ENCODE data around the gene SPG11.
"Not testable (repeated sequence)": the region's sequence is repeated elsewhere in the genome, so short reads cannot be mapped to it uniquely, and the experiment has no call there.

The SPG11 gene, protein sequence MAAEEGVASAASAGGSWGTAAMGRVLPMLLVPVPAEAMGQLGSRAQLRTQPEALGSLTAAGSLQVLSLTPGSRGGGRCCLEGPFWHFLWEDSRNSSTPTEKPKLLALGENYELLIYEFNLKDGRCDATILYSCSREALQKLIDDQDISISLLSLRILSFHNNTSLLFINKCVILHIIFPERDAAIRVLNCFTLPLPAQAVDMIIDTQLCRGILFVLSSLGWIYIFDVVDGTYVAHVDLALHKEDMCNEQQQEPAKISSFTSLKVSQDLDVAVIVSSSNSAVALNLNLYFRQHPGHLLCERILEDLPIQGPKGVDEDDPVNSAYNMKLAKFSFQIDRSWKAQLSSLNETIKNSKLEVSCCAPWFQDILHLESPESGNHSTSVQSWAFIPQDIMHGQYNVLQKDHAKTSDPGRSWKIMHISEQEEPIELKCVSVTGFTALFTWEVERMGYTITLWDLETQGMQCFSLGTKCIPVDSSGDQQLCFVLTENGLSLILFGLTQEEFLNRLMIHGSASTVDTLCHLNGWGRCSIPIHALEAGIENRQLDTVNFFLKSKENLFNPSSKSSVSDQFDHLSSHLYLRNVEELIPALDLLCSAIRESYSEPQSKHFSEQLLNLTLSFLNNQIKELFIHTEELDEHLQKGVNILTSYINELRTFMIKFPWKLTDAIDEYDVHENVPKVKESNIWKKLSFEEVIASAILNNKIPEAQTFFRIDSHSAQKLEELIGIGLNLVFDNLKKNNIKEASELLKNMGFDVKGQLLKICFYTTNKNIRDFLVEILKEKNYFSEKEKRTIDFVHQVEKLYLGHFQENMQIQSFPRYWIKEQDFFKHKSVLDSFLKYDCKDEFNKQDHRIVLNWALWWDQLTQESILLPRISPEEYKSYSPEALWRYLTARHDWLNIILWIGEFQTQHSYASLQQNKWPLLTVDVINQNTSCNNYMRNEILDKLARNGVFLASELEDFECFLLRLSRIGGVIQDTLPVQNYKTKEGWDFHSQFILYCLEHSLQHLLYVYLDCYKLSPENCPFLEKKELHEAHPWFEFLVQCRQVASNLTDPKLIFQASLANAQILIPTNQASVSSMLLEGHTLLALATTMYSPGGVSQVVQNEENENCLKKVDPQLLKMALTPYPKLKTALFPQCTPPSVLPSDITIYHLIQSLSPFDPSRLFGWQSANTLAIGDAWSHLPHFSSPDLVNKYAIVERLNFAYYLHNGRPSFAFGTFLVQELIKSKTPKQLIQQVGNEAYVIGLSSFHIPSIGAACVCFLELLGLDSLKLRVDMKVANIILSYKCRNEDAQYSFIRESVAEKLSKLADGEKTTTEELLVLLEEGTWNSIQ (N-terminal part only)

DNA sequence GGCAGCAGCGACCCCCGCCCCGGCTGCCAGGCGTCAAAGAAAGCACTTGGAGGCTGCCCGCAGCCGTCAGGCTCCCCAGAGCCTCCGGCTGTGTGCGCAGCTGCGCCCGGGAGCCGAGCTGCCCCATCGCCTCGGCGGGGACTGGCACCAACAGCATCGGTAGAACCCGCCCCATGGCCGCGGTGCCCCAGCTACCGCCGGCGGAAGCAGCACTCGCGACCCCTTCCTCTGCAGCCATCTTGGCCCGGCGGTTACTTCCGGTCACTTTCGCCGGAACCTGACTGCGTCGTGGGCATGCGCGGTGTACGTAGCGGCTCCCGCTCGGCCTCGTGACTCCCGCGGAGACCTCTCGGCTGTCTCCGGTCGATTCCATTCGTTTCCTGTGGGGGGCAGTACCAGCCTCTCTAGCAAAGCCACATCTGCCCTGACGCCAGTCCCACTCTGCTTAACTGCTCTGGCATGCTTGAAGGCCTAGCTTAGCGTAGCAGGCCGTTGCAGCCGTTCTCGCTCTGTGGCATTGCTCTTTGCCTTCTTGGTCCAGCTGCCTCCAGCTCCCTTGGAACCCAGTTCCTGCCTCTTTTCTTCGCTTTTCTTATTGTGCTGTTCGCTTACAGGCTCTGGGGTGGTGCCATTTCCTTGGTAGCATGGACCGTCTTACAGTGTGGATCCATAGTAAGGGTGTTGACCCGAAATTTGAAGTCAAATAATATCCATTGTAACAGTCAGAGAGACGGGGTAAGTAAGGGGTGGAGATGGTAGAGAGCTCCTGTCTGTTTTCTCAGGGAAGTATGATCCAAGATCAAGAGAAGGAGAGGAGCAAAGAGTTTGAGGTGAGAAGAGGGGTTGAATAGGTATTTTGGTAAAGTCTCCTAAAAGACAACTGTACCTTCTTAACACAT is at the start of gene SPG11:
TSS of gene SPG11 (minus strand) at position 253 of the 899 bp plus-strand sequence. CDS start at position 238, 15 bp downstream.
- DNase-seq (ENCODE audit: low read depth in 2 of 2): peak; percentile 94 to 96

- DNase-seq (ENCODE audit: low read depth in 2 of 2): no peak
Measured at GRCh38 chr15:44712346-44713005, 49.0 kb upstream of the SPG11 start.

DNA sequence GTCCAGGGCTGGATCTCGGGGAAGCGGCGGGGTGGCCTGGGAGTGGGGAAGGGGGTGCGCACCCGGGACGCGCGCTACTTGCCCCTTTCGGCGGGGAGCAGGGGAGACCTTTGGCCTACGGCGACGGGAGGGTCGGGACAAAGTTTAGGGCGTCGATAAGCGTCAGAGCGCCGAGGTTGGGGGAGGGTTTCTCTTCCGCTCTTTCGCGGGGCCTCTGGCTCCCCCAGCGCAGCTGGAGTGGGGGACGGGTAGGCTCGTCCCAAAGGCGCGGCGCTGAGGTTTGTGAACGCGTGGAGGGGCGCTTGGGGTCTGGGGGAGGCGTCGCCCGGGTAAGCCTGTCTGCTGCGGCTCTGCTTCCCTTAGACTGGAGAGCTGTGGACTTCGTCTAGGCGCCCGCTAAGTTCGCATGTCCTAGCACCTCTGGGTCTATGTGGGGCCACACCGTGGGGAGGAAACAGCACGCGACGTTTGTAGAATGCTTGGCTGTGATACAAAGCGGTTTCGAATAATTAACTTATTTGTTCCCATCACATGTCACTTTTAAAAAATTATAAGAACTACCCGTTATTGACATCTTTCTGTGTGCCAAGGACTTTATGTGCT is 48.4 kb upstream of the SPG11 start:
- DNase-seq (ENCODE audit: low read depth in 2 of 2): no peak

DNA sequence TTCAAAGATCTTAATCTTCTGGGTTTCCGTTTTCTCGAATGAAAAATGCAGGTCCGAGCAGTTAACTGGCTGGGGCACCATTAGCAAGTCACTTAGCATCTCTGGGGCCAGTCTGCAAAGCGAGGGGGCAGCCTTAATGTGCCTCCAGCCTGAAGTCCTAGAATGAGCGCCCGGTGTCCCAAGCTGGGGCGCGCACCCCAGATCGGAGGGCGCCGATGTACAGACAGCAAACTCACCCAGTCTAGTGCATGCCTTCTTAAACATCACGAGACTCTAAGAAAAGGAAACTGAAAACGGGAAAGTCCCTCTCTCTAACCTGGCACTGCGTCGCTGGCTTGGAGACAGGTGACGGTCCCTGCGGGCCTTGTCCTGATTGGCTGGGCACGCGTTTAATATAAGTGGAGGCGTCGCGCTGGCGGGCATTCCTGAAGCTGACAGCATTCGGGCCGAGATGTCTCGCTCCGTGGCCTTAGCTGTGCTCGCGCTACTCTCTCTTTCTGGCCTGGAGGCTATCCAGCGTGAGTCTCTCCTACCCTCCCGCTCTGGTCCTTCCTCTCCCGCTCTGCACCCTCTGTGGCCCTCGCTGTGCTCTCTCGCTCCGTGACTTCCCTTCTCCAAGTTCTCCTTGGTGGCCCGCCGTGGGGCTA is 47.8 kb upstream of the SPG11 start, which contains the start of the genes B2M and PATL2:
TSS of gene B2M (plus strand) at position 422 of the 647 bp plus-strand sequence. CDS start at position 452, 30 bp downstream.
TSS of gene PATL2 (minus strand) at position 228 of the 647 bp plus-strand sequence. CDS start 34,833 bp downstream, outside the sequence.
- DNase-seq (ENCODE audit: low read depth in 2 of 2): peak; percentile 88 to 93

GRCh38 chr15:44710236-44711095 is 47.0 kb upstream of the SPG11 start:
- no peak for DNase-seq (ENCODE audit: low read depth in 2 of 2)

GRCh38 chr15:44706946-44707636 is 43.6 kb upstream of the SPG11 start:
- no peak for DNase-seq (ENCODE audit: low read depth in 2 of 2)

DNA sequence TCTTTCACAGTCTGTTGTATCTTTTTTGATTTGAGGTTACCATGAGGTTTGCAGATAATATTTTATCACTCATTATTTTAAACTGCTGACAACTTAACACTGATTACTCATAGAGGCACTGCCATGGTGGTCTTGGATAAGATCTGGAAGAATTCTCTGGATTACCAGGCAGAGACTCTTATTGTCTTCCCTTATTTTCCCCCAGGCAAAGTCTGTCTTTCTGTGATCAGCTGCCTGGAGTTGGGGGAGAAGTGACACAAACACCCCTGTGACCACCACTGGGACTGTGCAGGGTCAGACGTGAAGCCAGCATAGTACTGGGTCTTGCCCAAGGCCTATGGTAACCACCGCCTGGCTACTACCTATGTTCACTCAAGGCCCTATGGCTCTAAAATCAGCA is 42.9 kb upstream of the SPG11 start:
- DNase-seq (ENCODE audit: low read depth in 2 of 2): no peak

DNA sequence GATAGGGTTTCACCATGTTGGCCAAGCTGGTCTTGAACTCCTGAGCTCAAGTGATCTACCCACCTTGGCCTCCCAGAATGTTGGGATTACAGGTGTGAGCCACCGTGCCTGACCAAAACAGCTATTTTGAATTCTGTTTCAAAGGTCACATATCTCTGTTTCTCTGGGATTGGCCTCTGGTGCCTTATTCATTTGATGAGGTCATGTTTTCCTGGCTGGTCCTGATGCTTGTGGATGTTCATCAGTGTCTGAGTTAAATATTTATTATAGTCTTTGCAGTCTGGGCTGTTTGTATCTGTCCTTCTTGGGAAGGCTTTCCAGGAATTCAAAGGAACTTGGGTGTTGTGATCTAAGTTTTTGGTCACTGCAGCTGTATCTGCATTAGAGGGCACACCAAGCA is 42.5 kb upstream of the SPG11 start:
- DNase-seq (ENCODE audit: low read depth in 2 of 2): no peak

DNA sequence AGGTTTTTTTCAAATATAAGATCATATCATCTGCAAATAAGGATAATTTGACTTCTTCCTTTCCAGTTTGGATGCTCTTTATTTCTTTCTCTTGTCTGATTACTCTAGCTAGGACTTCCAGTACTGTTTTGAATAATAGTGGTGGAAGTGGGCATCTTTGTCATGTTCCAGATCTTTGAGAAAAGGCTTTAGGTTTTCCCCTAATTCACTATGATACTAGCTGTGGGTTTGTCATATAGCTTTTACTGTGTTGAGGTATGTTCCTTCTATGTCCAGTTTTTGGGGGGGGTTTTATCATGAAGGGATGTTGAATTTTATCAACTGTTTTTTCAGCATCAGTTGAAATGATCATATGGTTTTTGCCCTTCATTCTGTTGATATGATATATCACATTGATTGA is 37.2 kb upstream of the SPG11 start:
- not testable (repeated sequence) for DNase-seq (ENCODE audit: low read depth in 2 of 2)

DNA sequence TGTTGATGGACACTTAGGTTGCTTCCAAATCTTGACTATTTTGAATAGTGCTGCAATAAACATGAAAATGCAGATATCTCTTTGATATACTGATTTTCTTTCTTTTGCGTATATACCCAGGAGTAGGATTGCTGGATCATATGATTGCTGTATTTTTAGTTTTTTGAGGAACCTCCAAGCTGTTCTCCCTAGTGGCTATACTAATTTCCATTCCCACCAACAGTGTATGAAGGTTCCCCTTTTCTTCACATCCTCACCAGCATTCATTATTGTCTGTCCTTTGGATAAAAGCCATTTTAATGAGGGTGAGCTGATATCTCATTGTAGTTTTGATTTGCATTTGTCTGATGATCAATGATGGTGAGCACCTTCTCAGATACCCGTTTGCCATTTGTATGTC is 35.2 kb upstream of the SPG11 start:
- DNase-seq (ENCODE audit: low read depth in 2 of 2): no peak

- DNase-seq (ENCODE audit: low read depth in 2 of 2): no peak
Measured at GRCh38 chr15:44697014-44697413, 33.6 kb upstream of the SPG11 start.

GRCh38 chr15:44695294-44695693 is 31.8 kb upstream of the SPG11 start:
- DNase-seq (ENCODE audit: low read depth in 2 of 2): no peak

DNA sequence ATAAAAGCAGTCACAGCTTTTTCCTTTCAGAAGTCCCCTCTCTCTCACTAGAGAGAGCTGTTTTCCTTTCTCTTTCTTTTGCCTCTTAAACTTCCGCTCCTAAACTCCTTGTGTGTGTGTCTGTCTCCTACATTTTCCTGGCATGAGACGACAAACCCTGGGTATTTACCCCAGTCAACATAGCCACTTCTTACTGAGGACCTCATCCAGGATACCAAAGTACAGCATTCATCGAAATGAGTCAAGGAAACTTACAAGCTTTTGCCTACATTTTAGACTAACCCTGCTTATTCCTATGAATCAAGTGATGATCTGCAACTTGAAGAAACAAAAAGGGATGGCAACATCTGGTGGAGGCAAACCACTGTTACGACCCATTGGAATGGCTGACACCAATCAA is 31.0 kb upstream of the SPG11 start:
- DNase-seq (ENCODE audit: low read depth in 2 of 2): no peak

DNA sequence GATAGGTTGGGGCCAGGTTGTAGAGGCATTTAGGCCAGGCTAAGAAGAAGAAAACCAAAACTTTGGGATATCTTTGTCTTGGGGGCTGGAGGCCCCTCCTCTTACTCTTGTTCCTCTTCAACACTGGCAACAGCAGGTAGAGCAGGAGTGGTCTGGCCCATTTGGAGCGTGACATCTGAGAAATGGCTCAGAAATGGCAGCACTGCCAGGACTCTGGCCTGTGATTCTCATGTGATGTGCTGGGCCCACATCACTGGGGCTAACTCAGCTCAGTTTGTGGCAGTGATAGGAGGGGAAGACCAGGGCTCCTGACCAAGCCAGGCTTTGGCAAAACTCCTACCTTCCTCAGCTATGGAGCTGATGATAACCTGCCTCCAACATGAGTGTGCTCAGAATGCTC is 29.2 kb upstream of the SPG11 start:
- DNase-seq (ENCODE audit: low read depth in 2 of 2): no peak

DNA sequence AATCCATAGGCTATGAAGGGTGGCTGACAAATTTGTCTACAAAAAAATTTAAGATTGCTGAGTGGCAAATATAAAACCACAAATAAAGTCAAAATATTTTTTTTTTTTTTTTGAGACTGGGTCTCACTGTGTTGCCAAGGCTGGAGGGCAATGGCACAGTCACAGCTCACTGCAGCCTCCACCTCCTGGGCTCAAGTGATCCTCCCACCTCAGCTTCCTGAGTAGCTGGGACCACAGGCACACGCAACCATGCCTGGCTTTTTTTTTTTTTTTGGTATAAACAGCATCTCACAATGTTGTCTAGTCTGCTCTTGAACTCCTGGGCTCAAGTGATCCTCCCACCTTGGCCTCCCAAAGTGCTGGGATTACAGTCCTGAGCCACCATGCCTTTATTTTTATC is 26.8 kb upstream of the SPG11 start:
- not testable (repeated sequence) for DNase-seq (ENCODE audit: low read depth in 2 of 2)

- DNase-seq (ENCODE audit: low read depth in 2 of 2): not testable (repeated sequence)
Measured at GRCh38 chr15:44689318-44689717, 25.9 kb upstream of the SPG11 start.

Measured in activated CD8-positive, alpha-beta memory T cell treated with anti-CD3 and anti-CD28 coated beads for 4 hours (primary cell).